Right cardiac atrium (tissue), 5 donors: Measurements from ENCODE around the gene C1RL. TPM values are rescaled to one million over a fixed set of nuclear protein-coding genes. Genes with fewer than 3 reads are reported as not detected.

Experiments used
- ATAC-seq, 2 donors: fragments of 200-7000 bp; cut with Tn5 transposase; one replicate each; pipeline versions ENCODE4 v1.8.0 to v1.9.1; 2020; ENCODE audit warnings: moderate library complexity in 2 of 2, mild to moderate bottlenecking in 1 of 2
- DNase-seq, 3 donors: peaks; one replicate each; pipeline ENCODE4 v3.0.0-alpha.2; 2020
- H3K27ac ChIP-seq: one replicate; pipeline ENCODE4 v1.5.1; 2013; ENCODE audit warnings: mild to moderate bottlenecking, low read length, control low read depth, moderate library complexity
- H3K27me3 ChIP-seq: one replicate; pipeline ENCODE4 v1.6.1; 2013; ENCODE audit not compliant: control insufficient read depth, insufficient read depth
- H3K4me1 ChIP-seq: one replicate; pipeline ENCODE4 v1.6.1; 2013; ENCODE audit warnings: low read length; ENCODE audit not compliant: control insufficient read depth, insufficient read depth
- H3K4me3 ChIP-seq: one replicate; pipeline ENCODE4 v1.5.1; 2013; ENCODE audit warnings: low read length, control low read depth
- H3K9me3 ChIP-seq: one replicate; pipeline ENCODE4 v1.6.1; 2013; ENCODE audit warnings: low read length; ENCODE audit not compliant: control insufficient read depth
- WGBS: extraction: QIAGEN DNeasy Blood & Tissue Kit; methylation state at CpG from one replicate; pipeline ENCODE4 v1.1.7; 2013; 5-methylcytosine and 5-hydroxymethylcytosine counted together
- intact Hi-C, 4 donors: fragments of 100-400 bp; cut with DNase I; formaldehyde crosslinking; loops; one replicate each; pipeline versions ENCODE4 v1.11.0 to v1.14.0; 2022 to 2023
- polyA plus RNA-seq: library from polyadenylated mRNA; stranded (reverse); fragments of 200-250 nt; gene quantifications from one replicate; pipeline ENCODE4 v1.2.3, GENCODE V29; 2013
- total RNA-seq, 4 donors: library from RNA; stranded (reverse); fragmentation: NEBNext Ultra II Directional; extraction: Animal tissue kit (Norgen Biotek cat#: 25700); gene quantifications; one replicate each; pipeline ENCODE4 v1.2.1, GENCODE V29; 2021
- donor health status: healthy with polysubstance abuse.
- donor health status: DM: no; HTN: yes; CAD: no.
- donor health status: DM: no; HTN: no; CAD: no.
- donor health status: DM: no; HTN: yes; CAD: no; lungs with severe emphysema.
- donor health status: DM: yes; HTN: yes; CAD: no.

C1RL gene
- total and polyA plus RNA-seq, 5 donors = 16.7 to 29.6 (median 19.0) TPM

DNA sequence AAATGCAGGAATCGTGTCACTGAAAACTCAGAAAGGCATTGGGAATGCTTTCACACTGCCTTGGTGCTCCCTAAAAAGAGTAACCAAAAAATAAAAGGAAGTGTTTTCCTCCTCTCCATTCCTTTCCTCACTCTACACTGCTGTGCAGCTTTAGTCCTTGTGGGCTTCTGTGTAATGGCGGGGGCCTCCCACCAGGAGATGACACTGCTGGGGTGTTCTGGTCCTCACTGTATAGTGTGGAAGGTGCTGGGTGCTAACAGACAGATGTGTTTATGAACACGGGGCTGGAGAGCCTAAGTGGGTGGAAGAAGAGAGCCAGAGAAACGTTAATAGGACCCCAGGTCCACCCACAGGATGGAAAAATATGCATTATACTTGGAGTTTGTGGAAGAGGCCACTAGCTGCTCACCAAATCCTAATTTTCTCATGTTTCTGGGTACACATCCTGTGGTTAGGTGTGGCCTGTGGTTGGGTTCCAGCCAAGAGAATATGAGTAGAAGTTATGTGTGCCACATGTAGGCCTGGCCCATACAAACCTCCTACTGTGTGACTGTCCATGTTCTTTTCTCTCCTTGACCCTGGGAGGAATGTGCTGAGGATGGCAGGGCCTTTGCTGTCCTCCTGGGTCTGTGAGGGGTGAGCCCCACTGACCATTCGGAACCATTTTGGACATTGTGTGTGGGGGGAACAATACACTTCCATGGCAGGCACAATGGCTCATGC, 62.5 kb downstream of the C1RL start:
- DNase-seq = no peak
- peak in 1 of 2 donors; percentile 32 for ATAC-seq
- intact Hi-C loops = no loop called here
- Histone ChIP-seq H3K27ac (no peak overlapping the region), H3K9me3 (no peaks in the 10 kb centered on the region), H3K4me1 (no peaks in the 10 kb centered on the region), H3K4me3 (no peak overlapping the region), H3K27me3 (no peaks in the 10 kb centered on the region)
- 84% methylated on average over 5 of the region's 5 CpGs for WGBS

DNA sequence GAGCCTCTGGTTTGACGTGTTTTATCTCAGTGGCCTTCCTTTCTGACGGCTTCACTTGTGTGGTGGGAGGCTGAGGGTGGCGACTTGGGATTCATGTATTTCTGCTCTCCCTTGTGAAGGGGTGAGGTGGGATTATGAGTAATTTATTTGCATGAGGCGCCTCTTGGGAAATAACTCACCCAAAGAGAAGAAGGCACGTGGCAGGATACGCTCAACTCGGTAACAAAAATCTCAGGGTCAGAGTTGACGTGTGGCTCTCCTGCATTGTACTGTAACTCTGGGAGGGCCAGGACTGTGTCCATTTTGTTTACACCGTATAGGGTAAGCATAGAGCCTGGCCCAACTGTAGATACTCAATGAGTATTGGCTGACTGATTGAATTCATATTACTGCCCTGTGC, 63.1 kb downstream of the C1RL start:
- 88% methylated on average over 9 of the region's 9 CpGs for WGBS
- no peaks in the 10 kb centered on the region for H3K27me3 ChIP-seq
- no peaks in the 10 kb centered on the region for H3K9me3 ChIP-seq
- H3K4me1 ChIP-seq = no peaks in the 10 kb centered on the region
- no peak overlapping the region for H3K27ac ChIP-seq
- intact Hi-C loops = no loop called here
- DNase-seq (no peak), ATAC-seq (no peak)
- H3K4me3 ChIP-seq = no peak overlapping the region

Other genes starting within 250 kb of the C1RL start
- gene TPI1, start 241.7 kb downstream of the C1RL start, total RNA-seq = 100 to 1,000 TPM; 707 to 793 (median 721) TPM
- 872 TPM for gene TPI1, start 241.7 kb downstream of the C1RL start, polyA plus RNA-seq
- gene SPSB2, start 235.9 kb downstream of the C1RL start, total RNA-seq = 1 to 10 TPM; 2.5 to 4.2 (median 3.5) TPM
- 4.6 TPM for gene SPSB2, start 235.9 kb downstream of the C1RL start, polyA plus RNA-seq
- gene LRRC23, start 204.4 kb downstream of the C1RL start, total RNA-seq = 10 to 100 TPM; 11.4 to 13.9 (median 12.1) TPM
- gene LRRC23, start 204.4 kb downstream of the C1RL start, polyA plus RNA-seq = 15.0 TPM
- gene ENO2, start 194.6 kb downstream of the C1RL start, total RNA-seq = 10 to 100 TPM; 29.6 to 42.1 (median 35.8) TPM
- 17.8 TPM for gene ENO2, start 194.6 kb downstream of the C1RL start, polyA plus RNA-seq
- gene ATN1, start 181.3 kb downstream of the C1RL start, total RNA-seq = 10 to 100 TPM; 85.3 to 89.3 (median 88.6) TPM
- gene ATN1, start 181.3 kb downstream of the C1RL start, polyA plus RNA-seq = 70.1 TPM
- not detected for gene RNU7-1, start 165.4 kb downstream of the C1RL start, total RNA-seq
- gene RNU7-1, start 165.4 kb downstream of the C1RL start, polyA plus RNA-seq = not detected
- gene C12orf57, start 165.2 kb downstream of the C1RL start, total RNA-seq = 100 to 1,000 TPM; 262 to 339 (median 272) TPM
- 441 TPM for gene C12orf57, start 165.2 kb downstream of the C1RL start, polyA plus RNA-seq
- gene PTPN6, start 157.9 kb downstream of the C1RL start, total RNA-seq = 10 to 100 TPM in 2 of 4 donors, 1 to 10 TPM in 2; 7.7 to 12.1 (median 9.3) TPM
- 5.9 TPM for gene PTPN6, start 157.9 kb downstream of the C1RL start, polyA plus RNA-seq
- gene PHB2, start 138.6 kb downstream of the C1RL start, total RNA-seq = 100 to 1,000 TPM; 137 to 159 (median 142) TPM
- gene PHB2, start 138.6 kb downstream of the C1RL start, polyA plus RNA-seq = 127 TPM
- gene EMG1, start 138.3 kb downstream of the C1RL start, total RNA-seq = 10 to 100 TPM; 33.7 to 40.2 (median 38.1) TPM
- gene EMG1, start 138.3 kb downstream of the C1RL start, polyA plus RNA-seq = 26.0 TPM
- gene LPCAT3, start 90.7 kb downstream of the C1RL start, total RNA-seq = 10 to 100 TPM; 14.0 to 22.2 (median 19.2) TPM
- gene LPCAT3, start 90.7 kb downstream of the C1RL start, polyA plus RNA-seq = 17.8 TPM
- 100 to 1,000 TPM; 162 to 288 (median 238) TPM for gene C1S, start 48.5 kb downstream of the C1RL start, total RNA-seq
- gene C1S, start 48.5 kb downstream of the C1RL start, polyA plus RNA-seq = 126 TPM
- 100 to 1,000 TPM; 245 to 447 (median 372) TPM for gene C1R, start 16.8 kb downstream of the C1RL start, total RNA-seq
- 201 TPM for gene C1R, start 16.8 kb downstream of the C1RL start, polyA plus RNA-seq
- gene RBP5, start 19.7 kb upstream of the C1RL start, total RNA-seq = 1 to 10 TPM in 1 of 4 donors, under 1 TPM in 2, not detected in 1; 0.47 to 1.7 (median 0.65) TPM
- gene RBP5, start 19.7 kb upstream of the C1RL start, polyA plus RNA-seq = 0.77 TPM
- gene CLSTN3, start 21.2 kb upstream of the C1RL start, total RNA-seq = 10 to 100 TPM in 3 of 4 donors, 1 to 10 TPM in 1; 7.0 to 11.1 (median 10.7) TPM
- 13.6 TPM for gene CLSTN3, start 21.2 kb upstream of the C1RL start, polyA plus RNA-seq
- 10 to 100 TPM; 23.5 to 35.2 (median 29.8) TPM for gene PEX5, start 80.5 kb upstream of the C1RL start, total RNA-seq
- gene PEX5, start 80.5 kb upstream of the C1RL start, polyA plus RNA-seq = 13.0 TPM
- not detected for gene ACSM4, start 194.9 kb upstream of the C1RL start, total RNA-seq
- gene ACSM4, start 194.9 kb upstream of the C1RL start, polyA plus RNA-seq = not detected